HG03066 (cell line): ENCODE data around the gene NOC4L.

Experiments
- ATAC-seq: cut with Tn5 transposase; IDR thresholded peaks from one replicate; pipeline ENCODE4 v1.9.1; 2021; ENCODE audit warnings: low read depth; ENCODE audit not compliant: unreplicated experiment

NOC4L gene

GRCh38 chr12:132178801-132179401, 34.6 kb downstream of the NOC4L start:
- no peak for ATAC-seq

- ATAC-seq: no peak
Measured at GRCh38 chr12:132179431-132180362, 35.4 kb downstream of the NOC4L start.

GRCh38 chr12:132180648-132181546, 36.6 kb downstream of the NOC4L start:
- ATAC-seq: no peak

GRCh38 chr12:132181570-132182200, 37.4 kb downstream of the NOC4L start:
- ATAC-seq: no peak

GRCh38 chr12:132182206-132182710, 38.0 kb downstream of the NOC4L start:
- no peak for ATAC-seq

- ATAC-seq: no peak
Measured at GRCh38 chr12:132182711-132183365, 38.6 kb downstream of the NOC4L start.

- no peak for ATAC-seq
Measured at GRCh38 chr12:132185705-132186104, 41.4 kb downstream of the NOC4L start.

- ATAC-seq: no peak
Measured at GRCh38 chr12:132186208-132186856, 42.1 kb downstream of the NOC4L start.

GRCh38 chr12:132186857-132187620, 42.8 kb downstream of the NOC4L start:
- ATAC-seq: no peak

- ATAC-seq: no peak
Measured at GRCh38 chr12:132187646-132188450, 43.6 kb downstream of the NOC4L start.

- ATAC-seq: no peak
Measured at GRCh38 chr12:132188451-132188901, 44.2 kb downstream of the NOC4L start.

GRCh38 chr12:132188916-132189325, 44.7 kb downstream of the NOC4L start:
- ATAC-seq: no peak

GRCh38 chr12:132189378-132190011, 45.2 kb downstream of the NOC4L start:
- ATAC-seq: peak; percentile 83

- ATAC-seq: peak; percentile 22
Measured at GRCh38 chr12:132190012-132190755, 45.9 kb downstream of the NOC4L start.

- ATAC-seq: no peak
Measured at GRCh38 chr12:132190834-132191500, 46.7 kb downstream of the NOC4L start.
